Measurements from ENCODE around the gene DDX10. TPM values are rescaled to one million over a fixed set of nuclear protein-coding genes. Genes with fewer than 3 reads are reported as not detected.

Gene DDX10
- total and polyA plus RNA-seq, 2 donors = 15.9 to 28.1 TPM

GRCh38 chr11:108937746-108938145 is 272.9 kb downstream of the DDX10 start:
- Histone ChIP-seq H3K36me3 (ENCODE audit: insufficient read depth) (no peaks in the 10 kb centered on the region), H3K27ac (ENCODE audit: low read depth) (no peak overlapping the region), H3K4me3 (ENCODE audit: low read depth, low read length) (no peak overlapping the region), H3K4me1 (ENCODE audit: insufficient read depth) (no peaks in the 10 kb centered on the region)
- WGBS = 66% methylated on average over 6 of the region's 6 CpGs
- DNase-seq (ENCODE audit: extremely low spot score) = no peak

GRCh38 chr11:108938604-108939003 is 273.7 kb downstream of the DDX10 start:
- Histone ChIP-seq H3K27ac (ENCODE audit: low read depth) (no peak overlapping the region), H3K4me3 (ENCODE audit: low read depth, low read length) (no peak overlapping the region), H3K36me3 (ENCODE audit: insufficient read depth) (no peaks in the 10 kb centered on the region), H3K4me1 (ENCODE audit: insufficient read depth) (no peaks in the 10 kb centered on the region)
- WGBS = 52% methylated on average over 1 of the region's 1 CpG
- DNase-seq (ENCODE audit: extremely low spot score) = no peak

- Histone ChIP-seq H3K36me3 (ENCODE audit: insufficient read depth) (no peaks in the 10 kb centered on the region), H3K4me1 (ENCODE audit: insufficient read depth) (no peaks in the 10 kb centered on the region), H3K27ac (ENCODE audit: low read depth) (no peak overlapping the region), H3K4me3 (ENCODE audit: low read depth, low read length) (no peak overlapping the region)
- no peak for DNase-seq (ENCODE audit: extremely low spot score)
- WGBS = 99% methylated on average over 1 of the region's 1 CpG
Observed at GRCh38 chr11:108939135-108939534, 274.3 kb downstream of the DDX10 start.

GRCh38 chr11:108943853-108944252 is 279.0 kb downstream of the DDX10 start:
- H3K27ac ChIP-seq (ENCODE audit: low read depth) = no peak overlapping the region
- DNase-seq (ENCODE audit: extremely low spot score) = no peak
- WGBS = 88% methylated on average over 4 of the region's 4 CpGs
- H3K4me3 ChIP-seq (ENCODE audit: low read depth, low read length) = no peak overlapping the region
- no peaks in the 10 kb centered on the region for H3K36me3 ChIP-seq (ENCODE audit: insufficient read depth)
- no peaks in the 10 kb centered on the region for H3K4me1 ChIP-seq (ENCODE audit: insufficient read depth)

- H3K36me3 ChIP-seq (ENCODE audit: insufficient read depth) = no peaks in the 10 kb centered on the region
- no peak for DNase-seq (ENCODE audit: extremely low spot score)
- no peaks in the 10 kb centered on the region for H3K4me1 ChIP-seq (ENCODE audit: insufficient read depth)
- WGBS = 92% methylated on average over 6 of the region's 6 CpGs
- H3K27ac ChIP-seq (ENCODE audit: low read depth) = no peak overlapping the region
- H3K4me3 ChIP-seq (ENCODE audit: low read depth, low read length) = no peak overlapping the region
Observed at GRCh38 chr11:108944471-108945178, 279.8 kb downstream of the DDX10 start.

GRCh38 chr11:108945341-108945740 is 280.5 kb downstream of the DDX10 start:
- Histone ChIP-seq H3K36me3 (ENCODE audit: insufficient read depth) (no peaks in the 10 kb centered on the region), H3K4me3 (ENCODE audit: low read depth, low read length) (no peak overlapping the region), H3K27ac (ENCODE audit: low read depth) (no peak overlapping the region), H3K4me1 (ENCODE audit: insufficient read depth) (no peaks in the 10 kb centered on the region)
- DNase-seq (ENCODE audit: extremely low spot score) = no peak
- WGBS = 75% methylated on average over 3 of the region's 3 CpGs

GRCh38 chr11:108947654-108948570 is 283.0 kb downstream of the DDX10 start:
- no peak for DNase-seq (ENCODE audit: extremely low spot score)
- no peaks in the 10 kb centered on the region for H3K4me1 ChIP-seq (ENCODE audit: insufficient read depth)
- H3K27ac ChIP-seq (ENCODE audit: low read depth) = no peak overlapping the region
- H3K4me3 ChIP-seq (ENCODE audit: low read depth, low read length) = no peak overlapping the region
- H3K36me3 ChIP-seq (ENCODE audit: insufficient read depth) = no peaks in the 10 kb centered on the region
- 92% methylated on average over 7 of the region's 7 CpGs for WGBS

- 87% methylated on average over 7 of the region's 7 CpGs for WGBS
Observed at GRCh38 chr11:108958368-108959104, 293.7 kb downstream of the DDX10 start.

GRCh38 chr11:108959105-108959761 is 294.4 kb downstream of the DDX10 start:
- no peaks in the 10 kb centered on the region for H3K4me1 ChIP-seq (ENCODE audit: insufficient read depth)
- no peaks in the 10 kb centered on the region for H3K36me3 ChIP-seq (ENCODE audit: insufficient read depth)
- H3K4me3 ChIP-seq (ENCODE audit: low read depth, low read length) = no peak overlapping the region
- 68% methylated on average over 4 of the region's 4 CpGs for WGBS
- DNase-seq (ENCODE audit: extremely low spot score) = no peak
- H3K27ac ChIP-seq (ENCODE audit: low read depth) = no peak overlapping the region

More at GRCh38 chr11:108958368-108959104, 293.7 kb downstream of the DDX10 start:
- Histone ChIP-seq H3K36me3 (ENCODE audit: insufficient read depth) (no peaks in the 10 kb centered on the region), H3K27ac (ENCODE audit: low read depth) (no peak overlapping the region), H3K4me1 (ENCODE audit: insufficient read depth) (no peaks in the 10 kb centered on the region), H3K4me3 (ENCODE audit: low read depth, low read length) (no peak overlapping the region)
- DNase-seq (ENCODE audit: extremely low spot score) = no peak

- no peak overlapping the region for H3K27ac ChIP-seq (ENCODE audit: low read depth)
- DNase-seq (ENCODE audit: extremely low spot score) = no peak
- no peak overlapping the region for H3K4me3 ChIP-seq (ENCODE audit: low read depth, low read length)
- H3K36me3 ChIP-seq (ENCODE audit: insufficient read depth) = no peaks in the 10 kb centered on the region
- 93% methylated on average over 3 of the region's 3 CpGs for WGBS
- H3K4me1 ChIP-seq (ENCODE audit: insufficient read depth) = no peaks in the 10 kb centered on the region
Observed at GRCh38 chr11:108959874-108960273, 295.0 kb downstream of the DDX10 start.

GRCh38 chr11:108960501-108960900 is 295.6 kb downstream of the DDX10 start:
- 82% methylated on average over 5 of the region's 5 CpGs for WGBS
- Histone ChIP-seq H3K36me3 (ENCODE audit: insufficient read depth) (no peaks in the 10 kb centered on the region), H3K4me1 (ENCODE audit: insufficient read depth) (no peaks in the 10 kb centered on the region), H3K4me3 (ENCODE audit: low read depth, low read length) (no peak overlapping the region), H3K27ac (ENCODE audit: low read depth) (no peak overlapping the region)
- DNase-seq (ENCODE audit: extremely low spot score) = no peak

GRCh38 chr11:108961095-108961494 is 296.2 kb downstream of the DDX10 start:
- no peak for DNase-seq (ENCODE audit: extremely low spot score)
- Histone ChIP-seq H3K4me1 (ENCODE audit: insufficient read depth) (no peaks in the 10 kb centered on the region), H3K4me3 (ENCODE audit: low read depth, low read length) (no peak overlapping the region), H3K27ac (ENCODE audit: low read depth) (no peak overlapping the region), H3K36me3 (ENCODE audit: insufficient read depth) (no peaks in the 10 kb centered on the region)
- WGBS = 52% methylated on average over 4 of the region's 4 CpGs

- WGBS = 91% methylated on average over 4 of the region's 4 CpGs
- Histone ChIP-seq H3K4me3 (ENCODE audit: low read depth, low read length) (no peak overlapping the region), H3K4me1 (ENCODE audit: insufficient read depth) (no peaks in the 10 kb centered on the region), H3K27ac (ENCODE audit: low read depth) (no peak overlapping the region), H3K36me3 (ENCODE audit: insufficient read depth) (no peaks in the 10 kb centered on the region)
- no peak for DNase-seq (ENCODE audit: extremely low spot score)
Observed at GRCh38 chr11:108963118-108963517, 298.2 kb downstream of the DDX10 start.

All from urinary bladder (tissue), 4 donors.